Trophoblast cell (in vitro differentiated cells and primary cell): Measurements from ENCODE around the gene VPS13D.
"Not testable (repeated sequence)": the region's sequence is repeated elsewhere in the genome, so short reads cannot be mapped to it uniquely, and the experiment has no call there.

Experiments
- DNase-seq, 2 donors: peaks; one replicate each; pipeline ENCODE4 v3.0.0-alpha.2; 2016
- H2AFZ ChIP-seq: 2 replicates; pipeline ENCODE4 v1.6.1; 2013; ENCODE audit warnings: low read length, moderate library complexity, mild to moderate bottlenecking; ENCODE audit not compliant: insufficient read depth, poor library complexity
- H2AK5ac ChIP-seq: 2 replicates; pipeline ENCODE4 v1.6.1; 2013; ENCODE audit warnings: mild to moderate bottlenecking, low read length
- H2BK120ac ChIP-seq: 2 replicates; pipeline ENCODE4 v1.6.1; 2013; ENCODE audit warnings: low read length, mild to moderate bottlenecking, moderate library complexity; ENCODE audit not compliant: insufficient read depth, poor library complexity
- H2BK12ac ChIP-seq: 2 replicates; pipeline ENCODE4 v1.6.1; 2013; ENCODE audit warnings: mild to moderate bottlenecking, low read length, moderate library complexity
- H2BK5ac ChIP-seq: 2 replicates; pipeline ENCODE4 v1.6.1; 2013; ENCODE audit warnings: low read length, low read depth, moderate library complexity, mild to moderate bottlenecking; ENCODE audit not compliant: poor library complexity
- H3K14ac ChIP-seq: 2 replicates; pipeline ENCODE4 v1.6.1; 2013; ENCODE audit warnings: mild to moderate bottlenecking, low read length
- H3K18ac ChIP-seq: 2 replicates; pipeline ENCODE4 v1.6.1; 2013; ENCODE audit warnings: mild to moderate bottlenecking, low read length
- H3K23ac ChIP-seq: 2 replicates; pipeline ENCODE4 v1.6.1; 2013; ENCODE audit warnings: low read length
- H3K27ac ChIP-seq: 2 replicates; pipeline ENCODE4 v1.5.1; 2013; ENCODE audit warnings: low read depth, mild to moderate bottlenecking, inconsistent platforms, low read length, moderate library complexity
- H3K27me3 ChIP-seq: 2 replicates; pipeline ENCODE4 v1.6.1; 2013; ENCODE audit warnings: inconsistent platforms, mild to moderate bottlenecking, low read length, moderate library complexity; ENCODE audit not compliant: insufficient read depth
- H3K36me3 ChIP-seq, 2 experiments: 1 replicate in 1 of 2; 2 replicates in 1 of 2; pipeline ENCODE4 v1.6.1; 2013; ENCODE audit warnings: low read length in 2 of 2, mild to moderate bottlenecking in 2 of 2, moderate library complexity in 1 of 2; ENCODE audit not compliant: insufficient read depth in 2 of 2, control insufficient read depth in 1 of 2
- H3K4ac ChIP-seq: 2 replicates; pipeline ENCODE4 v1.6.1; 2013; ENCODE audit warnings: low read depth, mild to moderate bottlenecking, low read length, moderate library complexity
- H3K4me1 ChIP-seq, 2 experiments: 1 replicate in 1 of 2; 2 replicates in 1 of 2; pipeline ENCODE4 v1.6.1; 2013; ENCODE audit warnings: low read length in 2 of 2, mild to moderate bottlenecking in 2 of 2, moderate library complexity in 1 of 2; ENCODE audit not compliant: insufficient read depth in 2 of 2, control insufficient read depth in 1 of 2
- H3K4me2 ChIP-seq: 2 replicates; pipeline ENCODE4 v1.6.1; 2013; ENCODE audit warnings: inconsistent platforms, mild to moderate bottlenecking, low read length, moderate library complexity
- H3K4me3 ChIP-seq: 2 replicates; pipeline ENCODE4 v1.5.1; 2013; ENCODE audit warnings: mild to moderate bottlenecking, low read depth, low read length, inconsistent platforms
- H3K79me1 ChIP-seq: one replicate; pipeline ENCODE4 v1.6.1; 2013; ENCODE audit warnings: low read length
- H3K79me2 ChIP-seq: 2 replicates; pipeline ENCODE4 v1.6.1; 2013; ENCODE audit warnings: low read length, mild to moderate bottlenecking; ENCODE audit not compliant: control insufficient read depth, insufficient read depth, poor library complexity
- H3K9ac ChIP-seq: 2 replicates; pipeline ENCODE4 v1.6.1; 2013; ENCODE audit warnings: mild to moderate bottlenecking, low read length
- H3K9me3 ChIP-seq: 2 replicates; pipeline ENCODE4 v1.6.1; 2013; ENCODE audit warnings: low read depth, mild to moderate bottlenecking, control low read depth, inconsistent platforms, low read length; ENCODE audit not compliant: insufficient read depth
- H4K12ac ChIP-seq: 2 replicates; pipeline ENCODE4 v1.6.1; 2013; ENCODE audit warnings: low read depth, mild to moderate bottlenecking, low read length, moderate library complexity
- H4K8ac ChIP-seq: 2 replicates; pipeline ENCODE4 v1.6.1; 2013; ENCODE audit warnings: low read depth, mild to moderate bottlenecking, low read length, moderate library complexity
- H4K91ac ChIP-seq: one replicate; pipeline ENCODE4 v1.6.1; 2013; ENCODE audit warnings: low read depth, mild to moderate bottlenecking, low read length, moderate library complexity
- WGBS: extraction: QIAGEN DNeasy Blood & Tissue Kit; methylation state at CpG from one replicate; pipeline ENCODE4 v1.1.7; 2013; ENCODE audit warnings: missing lambda C conversion rate; ENCODE audit not compliant: insufficient read length, insufficient coverage; ENCODE audit errors: extremely low coverage; 5-methylcytosine and 5-hydroxymethylcytosine counted together

The VPS13D gene

GRCh38 chr1:12219800-12220199, 10.0 kb upstream of the VPS13D start:
- no peaks in the 10 kb centered on the region for H3K79me2 ChIP-seq
- H4K91ac ChIP-seq: no peak overlapping the region
- no peak overlapping the region for H4K8ac ChIP-seq
- H3K23ac ChIP-seq: no peak overlapping the region
- no peaks in the 10 kb centered on the region for H3K4me1 ChIP-seq
- H3K4ac ChIP-seq: no peak overlapping the region
- H3K27ac ChIP-seq: no peak overlapping the region
- DNase-seq: no peak
- H2AK5ac ChIP-seq: no peak overlapping the region
- no peak overlapping the region for H2BK5ac ChIP-seq
- H3K27me3 ChIP-seq: no peaks in the 10 kb centered on the region
- no peak overlapping the region for H2AFZ ChIP-seq
- no peak overlapping the region for H3K4me2 ChIP-seq
- H3K36me3 ChIP-seq: no peaks in the 10 kb centered on the region
- H2BK120ac ChIP-seq: no peak overlapping the region
- H2BK12ac ChIP-seq: no peak overlapping the region
- peaks cover 13% of the 10 kb centered on the region for H3K9me3 ChIP-seq
- no peak overlapping the region for H3K9ac ChIP-seq
- no peak overlapping the region for H3K18ac ChIP-seq
- H3K79me1 ChIP-seq: no peaks in the 10 kb centered on the region
- H3K4me3 ChIP-seq: no peak overlapping the region
- H4K12ac ChIP-seq: no peak overlapping the region
- H3K14ac ChIP-seq: no peak overlapping the region
- no CpG with 5 or more reads among the region's 4 CpGs for WGBS

GRCh38 chr1:12220890-12221289, 8.9 kb upstream of the VPS13D start:
- H4K8ac ChIP-seq: no peak overlapping the region
- H3K23ac ChIP-seq: no peak overlapping the region
- H2AK5ac ChIP-seq: no peak overlapping the region
- no peak overlapping the region for H2BK5ac ChIP-seq
- H3K4me1 ChIP-seq: no peaks in the 10 kb centered on the region
- no peaks in the 10 kb centered on the region for H3K79me1 ChIP-seq
- H3K9ac ChIP-seq: peak overlapping the region; percentile 3
- H3K4ac ChIP-seq: no peak overlapping the region
- H2BK12ac ChIP-seq: no peak overlapping the region
- H3K4me2 ChIP-seq: no peak overlapping the region
- no peak overlapping the region for H2BK120ac ChIP-seq
- H3K14ac ChIP-seq: no peak overlapping the region
- no peaks in the 10 kb centered on the region for H3K27me3 ChIP-seq
- no peak overlapping the region for H2AFZ ChIP-seq
- no peak overlapping the region for H3K4me3 ChIP-seq
- H4K12ac ChIP-seq: no peak overlapping the region
- no peaks in the 10 kb centered on the region for H3K79me2 ChIP-seq
- H3K18ac ChIP-seq: no peak overlapping the region
- H4K91ac ChIP-seq: no peak overlapping the region
- WGBS: no CpG with 5 or more reads among the region's 2 CpGs
- DNase-seq: no peak
- H3K27ac ChIP-seq: no peak overlapping the region
- H3K36me3 ChIP-seq: no peaks in the 10 kb centered on the region
- peaks cover 9% of the 10 kb centered on the region for H3K9me3 ChIP-seq

- not testable (repeated sequence) for H3K4me2 ChIP-seq, H2BK120ac ChIP-seq, DNase-seq, H2AK5ac ChIP-seq, H3K79me2 ChIP-seq, H4K91ac ChIP-seq, H3K27ac ChIP-seq, H3K27me3 ChIP-seq, H2AFZ ChIP-seq, H2BK5ac ChIP-seq, H3K36me3 ChIP-seq, H4K8ac ChIP-seq, H3K79me1 ChIP-seq, H3K4me1 ChIP-seq, H3K4ac ChIP-seq, H3K23ac ChIP-seq, H3K14ac ChIP-seq, H3K4me3 ChIP-seq, H4K12ac ChIP-seq, H3K9ac ChIP-seq, H3K18ac ChIP-seq, H3K9me3 ChIP-seq, H2BK12ac ChIP-seq
- no CpG with 5 or more reads among the region's 1 CpG for WGBS
Measured at GRCh38 chr1:12222700-12223099, 7.1 kb upstream of the VPS13D start.

GRCh38 chr1:12224092-12224491, 5.7 kb upstream of the VPS13D start:
- H4K91ac ChIP-seq, H3K18ac ChIP-seq, H3K14ac ChIP-seq, H3K4ac ChIP-seq, H3K27ac ChIP-seq, H3K4me2 ChIP-seq, H2BK5ac ChIP-seq, H3K4me1 ChIP-seq, H3K27me3 ChIP-seq, H2AK5ac ChIP-seq, H3K9me3 ChIP-seq, H4K12ac ChIP-seq, H3K23ac ChIP-seq, H2AFZ ChIP-seq, H3K79me2 ChIP-seq, H2BK12ac ChIP-seq, H2BK120ac ChIP-seq, H3K36me3 ChIP-seq, H4K8ac ChIP-seq, H3K4me3 ChIP-seq, H3K9ac ChIP-seq, H3K79me1 ChIP-seq, DNase-seq: not testable (repeated sequence)
- no CpG with 5 or more reads among the region's 6 CpGs for WGBS
